A549 (cell line): Measurements from ENCODE around the gene UBC. TPM values are rescaled to one million over a fixed set of nuclear protein-coding genes. Genes with fewer than 3 reads are reported as not detected.
A peak's percentile ranks its signal among the peaks of the same experiment; 100 is the strongest.
"Not testable (repeated sequence)": the region's sequence is repeated elsewhere in the genome, so short reads cannot be mapped to it uniquely, and the experiment has no call there.

ENCODE experiments used
- ATAC-seq, 2 experiments: fragments of 200-7000 bp in 1 of 2; fragments of >200 bp in 1 of 2; cut with Nextera tagmentation in 1 of 2; cut with Tn5 transposase in 1 of 2; 3 replicates each; pipeline versions ENCODE4 v1.8.0 to v1.9.1; 2018 to 2020; ENCODE audit warnings: mild to moderate bottlenecking in 1 of 2, moderate library complexity in 1 of 2
- CTCF ChIA-PET: fragments of 300-600 bp; sonication (Branson Sonifier 250); formaldehyde crosslinking; extraction: SDS; loops from one replicate; lab custom pipeline; 2021; ENCODE audit warnings: antibody characterized with exemption, inconsistent platforms; lab: Yijun Ruan, JAX
- POLR2A ChIA-PET: fragments of 350-600 bp; formaldehyde crosslinking; extraction: SDS; loops from one replicate; lab custom pipeline; 2021; ENCODE audit warnings: antibody characterized with exemption, inconsistent platforms; lab: Yijun Ruan, JAX
- DNase-seq, 2 experiments: peaks; one replicate each; pipeline versions ENCODE4 v3.0.0 to v3.0.0-alpha.2; 2011 to 2016; ENCODE audit warnings: low read depth in 1 of 2, low spot score in 1 of 2
- FAIRE-seq: peaks from 2 replicates; lab custom pipeline; 2011; peaks lifted over from hg19 to GRCh38; lab: Jason Lieb, UNC
- H3K27ac ChIP-seq, 2 experiments: fragments of >200 bp; sonication (Bioruptor Twin); formaldehyde crosslinking; 3 replicates each; pipeline ENCODE4 v1.5.1; 2016 to 2017
- H3K4me1 ChIP-seq: fragments of >200 bp; sonication (Bioruptor Twin); formaldehyde crosslinking; 3 replicates; pipeline ENCODE4 v1.6.1; 2016
- H3K4me2 ChIP-seq: fragments of >200 bp; sonication (Bioruptor Twin); formaldehyde crosslinking; 3 replicates; pipeline ENCODE4 v1.6.1; 2016
- H3K4me3 ChIP-seq: fragments of >200 bp; sonication (Bioruptor Twin); formaldehyde crosslinking; 3 replicates; pipeline ENCODE4 v1.5.1; 2016
- H3K9me3 ChIP-seq: fragments of >200 bp; sonication (Bioruptor Twin); formaldehyde crosslinking; 3 replicates; pipeline ENCODE4 v1.6.1; 2016
- EHF ChIP-seq: fragments of 250-450 bp; sonication (Bioruptor Pico); IDR thresholded peaks from 2 replicates; pipeline ENCODE4 v1.5.0; 2020; ENCODE audit warnings: mild to moderate bottlenecking
- FOSL2 ChIP-seq, 2 experiments: fragments of 450-650 bp in 1 of 2; fragments of >200 bp in 1 of 2; sonication (Bioruptor Twin) in 1 of 2; formaldehyde crosslinking; IDR thresholded peaks; 2 replicates each; pipeline versions ENCODE4 v1.5.0 to v1.6.1; 2016 to 2020; ENCODE audit warnings: mild to moderate bottlenecking in 1 of 2, moderate library complexity in 1 of 2
- HOXB13 ChIP-seq: fragments of 250-450 bp; sonication (Bioruptor Pico); IDR thresholded peaks from 2 replicates; pipeline ENCODE4 v1.5.0; 2020; ENCODE audit warnings: low read depth, mild to moderate bottlenecking, moderate library complexity
- HOXB5 ChIP-seq: fragments of 250-450 bp; sonication (Bioruptor Pico); IDR thresholded peaks from 2 replicates; pipeline ENCODE4 v1.5.0; 2020; ENCODE audit warnings: mild to moderate bottlenecking, moderate library complexity
- JUN ChIP-seq, 2 experiments: fragments of >200 bp; sonication (Bioruptor Twin); formaldehyde crosslinking; IDR thresholded peaks; 2 replicates in 1 of 2; 3 replicates in 1 of 2; pipeline ENCODE4 v1.6.1; 2016 to 2017
- JUNB ChIP-seq: fragments of >200 bp; sonication (Bioruptor Twin); formaldehyde crosslinking; IDR thresholded peaks from 2 replicates; pipeline ENCODE4 v1.6.1; 2016
- KDM1A ChIP-seq: fragments of 200-600 bp; sonication (generic); IDR thresholded peaks from 2 replicates; pipeline ENCODE4 v1.6.1; 2016; ENCODE audit warnings: low read depth, mild to moderate bottlenecking
- NR3C1 ChIP-seq: fragments of >200 bp; sonication (Bioruptor Twin); formaldehyde crosslinking; IDR thresholded peaks from 3 replicates; pipeline ENCODE4 v1.6.1; 2017
- POLR2AphosphoS2 ChIP-seq: conservative IDR thresholded peaks from 2 replicates; pipeline ENCODE4 v1.6.1; 2012; ENCODE audit warnings: low read length, improper control_type of control experiment, inconsistent platforms
- RARB ChIP-seq: fragments of 250-450 bp; sonication (Bioruptor Pico); IDR thresholded peaks from 2 replicates; pipeline ENCODE4 v1.8.0; 2021; ENCODE audit warnings: mild to moderate bottlenecking, moderate library complexity
- SREBF2 ChIP-seq: fragments of 450-650 bp; IDR thresholded peaks from 2 replicates; pipeline ENCODE4 v1.6.1; 2014; ENCODE audit warnings: mild to moderate bottlenecking, moderate library complexity
- TP53 ChIP-seq: fragments of 250-450 bp; sonication (Bioruptor Pico); IDR thresholded peaks from 2 replicates; pipeline ENCODE4 v1.5.0; 2021; ENCODE audit warnings: mild to moderate bottlenecking, moderate library complexity
- ZC3H11A ChIP-seq: fragments of 450-650 bp; IDR thresholded peaks from 2 replicates; pipeline ENCODE4 v1.6.1; 2014; ENCODE audit warnings: antibody characterized with exemption, mild to moderate bottlenecking
- ZFP36 ChIP-seq: fragments of 450-650 bp; IDR thresholded peaks from 2 replicates; pipeline ENCODE4 v1.6.1; 2014; ENCODE audit warnings: borderline replicate concordance; ENCODE audit not compliant: partially characterized antibody
- WGBS: methylation state at CpG from one replicate; pipeline ENCODE4 v1.1.6; 2017; ENCODE audit errors: missing lambda C conversion rate; 5-methylcytosine and 5-hydroxymethylcytosine counted together
- polyA plus RNA-seq, 4 experiments: library from polyadenylated mRNA; depleted of rRNA in 3 of 4; stranded (reverse); fragments of >200 nt; fragmentation: RNase III in 1 of 4; extraction: RNeasy Plus Mini Kit Qiagen cat#74134 plus additional on column Dnase treatment in 1 of 4; gene quantifications; 2 replicates in 3 of 4; 3 replicates in 1 of 4; pipeline ENCODE4 v1.2.3, GENCODE V29; 2011 to 2017
- TF ChIP-seq, protein P1 (sequence below): fragments of 200-600 bp; sonication (generic); IDR thresholded peaks from 2 replicates; pipeline ENCODE4 v1.6.1; 2016; ENCODE audit warnings: antibody characterized with exemption, mild to moderate bottlenecking, moderate library complexity
- TF ChIP-seq, protein P2 (sequence below): fragments of >200 bp; sonication (Bioruptor Twin); formaldehyde crosslinking; IDR thresholded peaks from 2 replicates; pipeline ENCODE4 v1.6.1; 2016
- TF ChIP-seq, protein P3 (sequence below): fragments of 450-650 bp; IDR thresholded peaks from 2 replicates; pipeline ENCODE4 v1.6.1; 2014; ENCODE audit warnings: antibody characterized with exemption

UBC gene
- polyA plus RNA-seq, 2 of the 4 experiments (the other 2 are of a cell fraction), result 993 to 2,000 TPM

DNA sequence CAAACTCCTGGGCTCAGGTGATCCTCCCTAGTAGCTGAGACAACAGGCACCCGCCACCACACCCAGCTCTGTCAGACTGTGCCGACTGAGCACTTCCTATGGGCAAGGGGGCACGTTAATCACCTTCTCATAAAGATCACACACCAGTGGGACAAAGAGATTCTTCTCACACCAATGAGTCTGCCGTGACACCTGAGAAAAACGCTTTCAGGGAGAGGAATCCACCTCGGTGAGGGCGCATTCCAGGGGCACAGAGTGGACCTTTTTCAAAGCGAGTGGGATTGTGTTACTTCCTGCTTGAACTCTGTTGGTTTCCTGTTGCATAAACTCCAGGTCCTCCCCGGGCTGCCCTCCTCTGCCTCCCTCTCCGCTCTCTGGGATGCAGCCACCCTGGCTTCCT is 33.3 kb downstream of the UBC start:
- no peak for FAIRE-seq
- no peak overlapping the region for H3K4me3 ChIP-seq
- H3K27ac ChIP-seq, result peak overlapping the region in 1 of 2 experiments; percentile 11; a peak in 1 of 6 replicates
- H3K9me3 ChIP-seq, result no peaks in the 10 kb centered on the region
- TF ChIP-seq NR3C1, result no peak
- TF ChIP-seq POLR2AphosphoS2, result no peak
- no peak for TF ChIP-seq HOXB5 (CRISPR knock-in tag)
- no peak for TF ChIP-seq ZC3H11A
- TF ChIP-seq HOXB13 (CRISPR knock-in tag), result no peak
- no peak for TF ChIP-seq TP53 (CRISPR knock-in tag)
- no peak for TF ChIP-seq EHF (CRISPR knock-in tag)
- no peak for TF ChIP-seq RARB
- TF ChIP-seq, protein P1, sequence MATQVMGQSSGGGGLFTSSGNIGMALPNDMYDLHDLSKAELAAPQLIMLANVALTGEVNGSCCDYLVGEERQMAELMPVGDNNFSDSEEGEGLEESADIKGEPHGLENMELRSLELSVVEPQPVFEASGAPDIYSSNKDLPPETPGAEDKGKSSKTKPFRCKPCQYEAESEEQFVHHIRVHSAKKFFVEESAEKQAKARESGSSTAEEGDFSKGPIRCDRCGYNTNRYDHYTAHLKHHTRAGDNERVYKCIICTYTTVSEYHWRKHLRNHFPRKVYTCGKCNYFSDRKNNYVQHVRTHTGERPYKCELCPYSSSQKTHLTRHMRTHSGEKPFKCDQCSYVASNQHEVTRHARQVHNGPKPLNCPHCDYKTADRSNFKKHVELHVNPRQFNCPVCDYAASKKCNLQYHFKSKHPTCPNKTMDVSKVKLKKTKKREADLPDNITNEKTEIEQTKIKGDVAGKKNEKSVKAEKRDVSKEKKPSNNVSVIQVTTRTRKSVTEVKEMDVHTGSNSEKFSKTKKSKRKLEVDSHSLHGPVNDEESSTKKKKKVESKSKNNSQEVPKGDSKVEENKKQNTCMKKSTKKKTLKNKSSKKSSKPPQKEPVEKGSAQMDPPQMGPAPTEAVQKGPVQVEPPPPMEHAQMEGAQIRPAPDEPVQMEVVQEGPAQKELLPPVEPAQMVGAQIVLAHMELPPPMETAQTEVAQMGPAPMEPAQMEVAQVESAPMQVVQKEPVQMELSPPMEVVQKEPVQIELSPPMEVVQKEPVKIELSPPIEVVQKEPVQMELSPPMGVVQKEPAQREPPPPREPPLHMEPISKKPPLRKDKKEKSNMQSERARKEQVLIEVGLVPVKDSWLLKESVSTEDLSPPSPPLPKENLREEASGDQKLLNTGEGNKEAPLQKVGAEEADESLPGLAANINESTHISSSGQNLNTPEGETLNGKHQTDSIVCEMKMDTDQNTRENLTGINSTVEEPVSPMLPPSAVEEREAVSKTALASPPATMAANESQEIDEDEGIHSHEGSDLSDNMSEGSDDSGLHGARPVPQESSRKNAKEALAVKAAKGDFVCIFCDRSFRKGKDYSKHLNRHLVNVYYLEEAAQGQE, result no peak
- TF ChIP-seq ZFP36, result no peak
- TF ChIP-seq JUNB, result no peak
- TF ChIP-seq, protein P2, sequence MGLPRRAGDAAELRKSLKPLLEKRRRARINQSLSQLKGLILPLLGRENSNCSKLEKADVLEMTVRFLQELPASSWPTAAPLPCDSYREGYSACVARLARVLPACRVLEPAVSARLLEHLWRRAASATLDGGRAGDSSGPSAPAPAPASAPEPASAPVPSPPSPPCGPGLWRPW, result no peak
- no peak overlapping the region for H3K4me2 ChIP-seq
- 82% methylated on average over 10 of the region's 10 CpGs for WGBS
- ChIA-PET CTCF (no interaction called here), POLR2A (no interaction called here)
- ATAC-seq, result no peak
- no peak for DNase-seq
- H3K4me1 ChIP-seq, result peaks cover 25% of the 10 kb centered on the region

DNA sequence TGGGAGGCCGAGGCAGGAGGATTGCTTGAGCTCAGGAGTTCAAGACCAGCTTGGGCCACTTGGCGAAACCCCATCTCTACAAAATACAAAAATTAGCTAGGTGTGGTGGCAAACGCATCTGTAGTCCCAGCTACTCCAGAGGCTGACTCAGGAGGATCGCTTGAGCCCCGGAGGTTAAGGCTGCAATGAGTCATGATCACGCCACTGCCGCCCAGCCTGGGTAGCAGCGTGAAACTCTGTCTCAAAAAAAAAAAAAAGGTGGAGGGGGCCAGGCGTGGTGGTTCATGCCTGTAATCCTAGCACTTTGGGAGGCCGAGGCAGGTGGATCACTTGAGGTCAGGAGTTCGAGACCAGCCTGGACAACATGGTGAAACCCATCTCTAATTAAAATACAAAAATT is 34.1 kb downstream of the UBC start:
- DNase-seq, FAIRE-seq: not testable (repeated sequence)
- CTCF ChIA-PET, result interaction anchor here (0.8 to 1.8 kb wide), 3 partner anchors 9 to 27 kb away, joined by 3 to 4 read pairs (median 3); no protein-coding TSS in a partner anchor

DNA sequence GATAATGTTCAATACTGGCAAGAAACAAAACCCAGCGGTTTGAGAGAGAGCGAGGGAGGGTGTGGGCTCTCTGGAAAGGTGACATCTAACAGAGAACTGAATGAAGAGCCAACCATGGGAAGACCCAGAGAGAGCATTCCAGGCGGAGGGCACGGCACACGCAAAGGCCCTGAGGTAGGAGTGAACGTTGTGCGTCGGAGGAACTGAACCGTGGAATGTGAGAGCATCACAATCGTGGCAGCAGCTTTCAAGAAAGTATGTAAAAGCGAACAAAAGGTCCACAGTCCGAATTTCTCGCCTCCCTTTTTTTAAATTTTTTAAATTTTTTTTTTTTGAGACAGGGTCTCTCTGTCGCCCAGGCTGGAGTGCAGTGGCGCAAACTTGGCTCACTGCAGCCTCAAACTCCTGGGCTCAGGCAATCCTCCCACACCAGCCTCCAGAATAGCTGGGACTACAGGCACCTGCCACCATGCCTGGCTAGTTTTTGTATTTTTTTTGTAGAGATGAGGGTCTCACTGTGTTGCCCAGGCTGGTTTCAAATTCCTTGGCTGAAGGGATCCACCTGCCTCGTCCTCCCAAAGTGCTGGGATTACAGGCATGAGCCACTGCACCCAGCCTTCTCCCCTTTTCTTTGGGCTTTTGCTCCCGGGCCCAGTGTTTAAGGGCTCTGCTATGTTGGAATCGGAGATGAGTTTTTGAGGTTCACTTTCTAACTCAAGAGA is 35.5 kb downstream of the UBC start:
- FAIRE-seq (no peak), ATAC-seq (no peak), DNase-seq (no peak)
- H3K4me2 ChIP-seq, result no peak overlapping the region
- no peaks in the 10 kb centered on the region for H3K9me3 ChIP-seq
- ChIA-PET POLR2A (no interaction called here), CTCF (interaction anchor here (1.1 to 1.8 kb wide), 4 partner anchors 11 to 27 kb away, joined by 3 to 4 read pairs (median 3); no protein-coding TSS in a partner anchor)
- H3K4me3 ChIP-seq, result no peak overlapping the region
- H3K4me1 ChIP-seq, result peaks cover 23% of the 10 kb centered on the region
- no peak for TF ChIP-seq SREBF2
- TF ChIP-seq KDM1A, result peak; percentile 21; the same call in 1 of the 2 replicates
- H3K27ac ChIP-seq, result no peak overlapping the region
- 86% methylated on average over 18 of the region's 18 CpGs for WGBS

More for the DNA sequence above, 34.1 kb downstream of the UBC start:
- H3K4me2 ChIP-seq; ATAC-seq; H3K4me3 ChIP-seq; POLR2A ChIA-PET; H3K9me3 ChIP-seq; TF ChIP-seq FOSL2 (IDR thresholded peaks at IDR 0.05): not testable (repeated sequence)
- Histone ChIP-seq H3K4me1 (peaks cover 29% of the 10 kb centered on the region), H3K27ac (peak overlapping the region in 1 of 2 experiments; percentile 11; a peak in 1 of 6 replicates)
- TF ChIP-seq FOSL2 (CRISPR knock-in tag; IDR thresholded peaks at IDR 0.05), result peak; percentile 48
- 55% methylated on average over 10 of the region's 11 CpGs for WGBS

DNA sequence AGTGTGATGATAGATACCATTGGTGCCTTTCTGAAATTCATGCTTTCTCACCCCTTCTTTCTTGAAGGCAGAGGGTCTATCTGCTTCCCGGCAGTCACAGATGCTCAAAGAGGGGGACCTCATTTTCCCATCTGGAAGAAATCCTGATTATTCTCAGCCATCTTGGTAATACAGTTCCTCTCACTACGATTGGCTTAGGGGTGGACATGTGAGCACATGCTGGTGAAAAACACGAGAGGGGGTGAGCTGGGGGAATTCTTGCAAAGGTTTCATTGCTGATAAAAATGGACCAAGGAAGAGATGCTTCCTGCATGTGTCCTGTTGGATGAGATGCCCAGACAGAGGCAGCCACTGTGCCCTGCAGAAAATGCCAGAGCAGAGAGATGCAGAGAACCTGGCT is 37.0 kb downstream of the UBC start:
- WGBS, result 78% methylated on average over 3 of the region's 3 CpGs
- ATAC-seq (no peak), FAIRE-seq (no peak), DNase-seq (no peak)
- Histone ChIP-seq H3K4me2 (no peak overlapping the region), H3K27ac (no peak overlapping the region), H3K4me3 (no peak overlapping the region), H3K9me3 (no peaks in the 10 kb centered on the region), H3K4me1 (peaks cover 20% of the 10 kb centered on the region)
- POLR2A ChIA-PET, result no interaction called here
- CTCF ChIA-PET, result interaction anchor here (0.6 to 1.0 kb wide), 2 partner anchors 11 to 40 kb away, joined by 3 to 5 read pairs; no protein-coding TSS in a partner anchor
- TF ChIP-seq JUN (IDR thresholded peaks at IDR 0.05) (no peak), TP53 (CRISPR knock-in tag) (no peak)
- TF ChIP-seq, protein P3, sequence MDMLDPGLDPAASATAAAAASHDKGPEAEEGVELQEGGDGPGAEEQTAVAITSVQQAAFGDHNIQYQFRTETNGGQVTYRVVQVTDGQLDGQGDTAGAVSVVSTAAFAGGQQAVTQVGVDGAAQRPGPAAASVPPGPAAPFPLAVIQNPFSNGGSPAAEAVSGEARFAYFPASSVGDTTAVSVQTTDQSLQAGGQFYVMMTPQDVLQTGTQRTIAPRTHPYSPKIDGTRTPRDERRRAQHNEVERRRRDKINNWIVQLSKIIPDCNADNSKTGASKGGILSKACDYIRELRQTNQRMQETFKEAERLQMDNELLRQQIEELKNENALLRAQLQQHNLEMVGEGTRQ, result 0 out of 2 replicates have a peak, but pooled peaks have one; percentile 12
